Neutrophil (primary cell): ENCODE measurements around the gene TTLL1.
"Not testable (repeated sequence)": the region's sequence is repeated elsewhere in the genome, so short reads cannot be mapped to it uniquely, and the experiment has no call there.

Experiments used
- H3K27ac ChIP-seq: fragments of 200-600 bp; sonication (generic); 2 replicates; pipeline ENCODE4 v1.5.1; 2016; ENCODE audit warnings: mild to moderate bottlenecking, moderate library complexity
- H3K27me3 ChIP-seq: fragments of 200-600 bp; sonication (generic); 2 replicates; pipeline ENCODE4 v1.6.0; 2016; ENCODE audit warnings: mild to moderate bottlenecking
- H3K36me3 ChIP-seq: fragments of 200-600 bp; sonication (generic); 2 replicates; pipeline ENCODE4 v1.5.1; 2017
- H3K4me1 ChIP-seq, 2 experiments: fragments of 200-600 bp in 1 of 2; sonication (generic) in 1 of 2; 1 replicate in 1 of 2; 2 replicates in 1 of 2; pipeline versions ENCODE4 v1.5.1 to v1.6.1; 2013 to 2016; ENCODE audit warnings: low read depth in 1 of 2, low read length in 1 of 2, mild to moderate bottlenecking in 1 of 2, moderate library complexity in 1 of 2; ENCODE audit not compliant: control insufficient read depth in 1 of 2, insufficient read depth in 1 of 2
- H3K4me3 ChIP-seq, 2 experiments: fragments of 200-600 bp in 1 of 2; sonication (generic) in 1 of 2; 1 replicate in 1 of 2; 2 replicates in 1 of 2; pipeline ENCODE4 v1.5.1; 2013 to 2016; ENCODE audit warnings: low read depth in 1 of 2, low read length in 1 of 2, mild to moderate bottlenecking in 1 of 2, moderate library complexity in 1 of 2
- H3K9me3 ChIP-seq: fragments of 200-600 bp; sonication (generic); 2 replicates; pipeline ENCODE4 v1.5.1; 2016
- TF ChIP-seq, protein P1 (sequence below): fragments of 200-600 bp; sonication (generic); IDR thresholded peaks from 2 replicates; pipeline ENCODE4 v1.5.1; 2016; ENCODE audit warnings: antibody characterized with exemption

The TTLL1 gene

DNA sequence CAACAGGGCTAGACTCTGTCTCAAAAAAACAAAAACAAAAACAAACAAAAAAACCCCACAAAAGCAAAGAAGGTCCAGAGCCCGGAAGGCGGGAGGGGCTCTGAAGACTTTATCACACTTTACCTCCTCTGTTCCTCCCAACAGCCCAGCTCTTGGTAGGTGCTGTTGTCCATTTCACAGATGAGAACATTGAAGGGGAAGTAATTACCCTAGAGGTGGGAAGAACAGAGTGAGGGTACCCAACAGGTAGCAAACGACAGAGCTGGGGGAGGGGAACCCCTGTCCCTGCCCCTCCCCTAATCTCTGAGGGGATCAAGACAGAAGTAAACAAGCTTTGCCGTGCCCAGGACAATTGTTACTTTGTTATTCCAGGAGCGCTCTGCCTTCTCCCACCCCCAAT lies 20.3 kb upstream of the TTLL1 start:
- no peak overlapping the region for H3K27ac ChIP-seq

DNA sequence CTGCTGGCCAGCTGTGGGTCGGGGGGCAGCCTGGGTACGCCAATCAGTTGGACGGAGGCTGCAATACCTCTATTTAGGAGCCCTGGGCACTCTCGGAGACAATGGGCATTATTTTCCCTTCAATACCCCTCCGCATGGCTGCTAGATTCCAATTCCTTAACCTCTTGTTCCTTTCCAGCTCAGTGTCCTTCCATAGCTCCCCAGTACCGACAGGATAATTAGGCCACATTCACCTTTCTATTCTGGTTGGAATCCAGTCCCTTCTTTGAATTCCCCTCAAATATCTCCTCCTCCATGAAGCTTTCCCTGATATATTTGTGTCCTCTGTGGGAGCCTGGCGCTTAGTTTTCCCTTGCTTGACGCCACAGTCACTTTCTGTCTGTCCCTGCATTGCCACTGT lies 17.1 kb upstream of the TTLL1 start:
- TF ChIP-seq, protein P1, sequence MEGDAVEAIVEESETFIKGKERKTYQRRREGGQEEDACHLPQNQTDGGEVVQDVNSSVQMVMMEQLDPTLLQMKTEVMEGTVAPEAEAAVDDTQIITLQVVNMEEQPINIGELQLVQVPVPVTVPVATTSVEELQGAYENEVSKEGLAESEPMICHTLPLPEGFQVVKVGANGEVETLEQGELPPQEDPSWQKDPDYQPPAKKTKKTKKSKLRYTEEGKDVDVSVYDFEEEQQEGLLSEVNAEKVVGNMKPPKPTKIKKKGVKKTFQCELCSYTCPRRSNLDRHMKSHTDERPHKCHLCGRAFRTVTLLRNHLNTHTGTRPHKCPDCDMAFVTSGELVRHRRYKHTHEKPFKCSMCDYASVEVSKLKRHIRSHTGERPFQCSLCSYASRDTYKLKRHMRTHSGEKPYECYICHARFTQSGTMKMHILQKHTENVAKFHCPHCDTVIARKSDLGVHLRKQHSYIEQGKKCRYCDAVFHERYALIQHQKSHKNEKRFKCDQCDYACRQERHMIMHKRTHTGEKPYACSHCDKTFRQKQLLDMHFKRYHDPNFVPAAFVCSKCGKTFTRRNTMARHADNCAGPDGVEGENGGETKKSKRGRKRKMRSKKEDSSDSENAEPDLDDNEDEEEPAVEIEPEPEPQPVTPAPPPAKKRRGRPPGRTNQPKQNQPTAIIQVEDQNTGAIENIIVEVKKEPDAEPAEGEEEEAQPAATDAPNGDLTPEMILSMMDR: no peak
- H3K27ac ChIP-seq: no peak overlapping the region
- no peaks in the 10 kb centered on the region for H3K36me3 ChIP-seq
- H3K9me3 ChIP-seq: no peaks in the 10 kb centered on the region
- no peak overlapping the region for H3K4me3 ChIP-seq
- H3K4me1 ChIP-seq: peaks cover 7 to 10% of the 10 kb centered on the region in 2 experiments
- H3K27me3 ChIP-seq: peaks cover 21% of the 10 kb centered on the region

More for the DNA sequence above, 20.3 kb upstream of the TTLL1 start:
- Histone ChIP-seq H3K36me3 (no peaks in the 10 kb centered on the region), H3K4me1 (peaks cover 25 to 26% of the 10 kb centered on the region in 2 experiments), H3K4me3 (no peak overlapping the region), H3K27me3 (peaks cover 29% of the 10 kb centered on the region), H3K9me3 (no peaks in the 10 kb centered on the region)
- TF ChIP-seq, protein P1: no peak

DNA sequence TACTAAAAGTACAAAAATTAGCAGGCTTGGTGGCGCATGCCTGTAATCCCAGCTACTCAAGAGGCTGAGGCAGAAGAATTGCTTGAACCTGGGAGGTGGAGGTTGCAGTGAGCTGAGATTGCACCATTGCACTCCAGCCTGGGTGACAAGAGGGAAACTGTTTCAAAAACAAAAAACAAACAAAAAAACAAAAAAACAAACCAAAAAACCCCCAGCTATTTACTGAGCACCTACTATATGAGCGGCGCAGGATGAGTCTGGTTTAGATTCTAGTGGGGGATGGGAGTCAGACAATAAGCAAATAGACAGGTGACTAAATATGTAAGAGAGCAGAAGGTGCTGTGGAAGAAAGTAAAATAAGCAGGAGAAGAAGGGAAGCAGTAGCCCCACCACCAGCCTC lies 15.8 kb upstream of the TTLL1 start:
- H3K4me1 ChIP-seq, H3K9me3 ChIP-seq, H3K36me3 ChIP-seq, H3K4me3 ChIP-seq, H3K27ac ChIP-seq: not testable (repeated sequence)
- peaks cover 13% of the 10 kb centered on the region for H3K27me3 ChIP-seq

DNA sequence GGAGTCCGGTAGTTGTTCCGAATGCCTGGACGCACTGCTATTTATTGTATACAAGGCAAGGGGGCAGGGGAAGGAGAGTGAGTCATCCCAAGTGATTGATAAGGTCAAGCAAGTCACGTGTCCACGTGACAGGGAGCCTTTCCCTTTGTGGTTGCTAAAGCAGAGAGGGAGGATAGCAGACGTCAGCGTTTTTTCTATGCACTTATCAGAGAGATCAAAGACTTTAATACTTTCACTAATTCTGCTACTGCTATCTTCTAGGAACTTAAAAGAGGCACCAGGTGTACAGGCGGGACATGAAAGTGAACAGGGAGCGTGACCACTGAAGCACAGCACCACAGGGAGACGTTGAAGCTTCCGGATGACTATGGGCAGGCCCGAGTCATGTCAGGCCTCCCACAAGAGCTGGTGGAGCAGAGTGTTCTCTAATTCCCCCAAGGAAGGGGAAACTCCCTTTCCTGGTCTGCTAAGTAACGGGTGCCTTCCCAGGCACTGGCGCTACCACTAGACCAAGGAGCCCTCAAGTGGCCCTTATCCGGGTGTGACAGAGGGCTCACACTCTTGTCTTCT lies 14.9 kb upstream of the TTLL1 start:
- not testable (repeated sequence) for H3K27me3 ChIP-seq, H3K27ac ChIP-seq, H3K4me3 ChIP-seq, H3K4me1 ChIP-seq, H3K36me3 ChIP-seq, H3K9me3 ChIP-seq

DNA sequence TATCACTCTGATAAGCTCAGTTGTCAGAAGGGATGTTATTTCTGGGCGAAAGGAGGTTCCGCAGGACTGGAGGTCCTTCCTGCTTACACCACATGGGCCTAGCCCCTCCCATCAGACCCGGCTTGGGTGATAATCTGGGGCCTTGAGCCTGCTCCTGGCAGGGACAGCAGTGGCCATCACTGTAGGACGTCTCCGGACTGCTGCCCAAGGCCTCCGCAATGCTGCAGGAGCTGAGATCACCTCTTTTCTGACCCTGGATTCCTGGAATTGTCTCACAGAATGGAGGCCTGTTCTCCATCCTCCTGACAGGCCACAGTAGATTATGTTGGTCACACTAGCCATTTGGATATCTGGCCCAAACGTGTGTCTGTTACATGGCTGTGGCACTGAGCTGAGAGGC lies 12.1 kb upstream of the TTLL1 start:
- no peaks in the 10 kb centered on the region for H3K27me3 ChIP-seq
- H3K9me3 ChIP-seq: peaks cover 4% of the 10 kb centered on the region
- no peak overlapping the region for H3K4me3 ChIP-seq
- H3K36me3 ChIP-seq: no peaks in the 10 kb centered on the region
- H3K27ac ChIP-seq: no peak overlapping the region
- H3K4me1 ChIP-seq: peaks cover 0 to 4% of the 10 kb centered on the region in 2 experiments
- TF ChIP-seq, protein P1: no peak

DNA sequence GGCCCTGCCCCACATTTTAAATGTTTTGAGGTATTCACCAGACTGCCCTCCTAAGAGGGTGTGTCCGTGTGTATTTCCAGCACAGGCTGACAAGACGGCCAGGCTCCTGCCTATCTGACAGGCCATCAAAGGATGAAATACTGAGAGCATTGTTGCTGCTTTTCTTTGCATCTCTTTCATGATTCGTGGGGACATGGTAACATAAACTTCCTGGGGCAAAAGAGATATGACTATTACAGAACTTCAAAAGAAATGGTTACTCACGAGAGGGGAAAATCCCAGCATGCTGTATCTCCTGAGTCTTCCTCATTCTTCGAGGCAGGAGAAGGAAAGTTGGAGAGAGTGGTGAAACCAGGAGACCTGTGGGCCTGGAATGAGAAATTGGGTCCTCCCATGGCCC lies 11.0 kb upstream of the TTLL1 start:
- no peak overlapping the region for H3K4me3 ChIP-seq
- H3K9me3 ChIP-seq: peaks cover 5% of the 10 kb centered on the region
- H3K4me1 ChIP-seq: peaks cover 0 to 4% of the 10 kb centered on the region in 2 experiments
- no peaks in the 10 kb centered on the region for H3K27me3 ChIP-seq
- TF ChIP-seq, protein P1: no peak
- no peaks in the 10 kb centered on the region for H3K36me3 ChIP-seq
- H3K27ac ChIP-seq: no peak overlapping the region

DNA sequence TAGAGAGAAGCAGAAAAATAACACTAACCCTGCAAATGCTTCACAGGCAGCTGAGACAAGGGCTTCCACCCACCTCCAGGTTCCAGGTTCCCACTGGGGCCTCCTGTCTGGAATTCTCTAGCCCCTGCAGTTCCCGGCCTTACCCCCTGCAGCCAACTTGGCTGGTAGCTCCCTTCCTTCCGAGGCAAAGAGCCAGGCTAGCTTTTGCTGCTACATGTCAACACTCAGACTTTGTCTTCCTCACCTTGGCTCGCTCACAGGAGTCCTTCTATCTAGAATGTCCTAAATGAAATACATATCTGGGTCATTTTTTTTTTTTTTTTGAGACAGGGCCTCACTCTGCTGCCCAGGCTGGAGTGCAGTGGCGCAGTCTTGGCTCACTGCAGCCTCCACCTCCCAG lies 9.9 kb upstream of the TTLL1 start:
- no peaks in the 10 kb centered on the region for H3K27me3 ChIP-seq
- H3K4me3 ChIP-seq: no peak overlapping the region
- TF ChIP-seq, protein P1: no peak
- H3K9me3 ChIP-seq: peaks cover 5% of the 10 kb centered on the region
- no peaks in the 10 kb centered on the region for H3K36me3 ChIP-seq
- H3K4me1 ChIP-seq: peaks cover 0 to 4% of the 10 kb centered on the region in 2 experiments
- no peak overlapping the region for H3K27ac ChIP-seq
